Chondrocyte (in vitro differentiated cells): Measurements from ENCODE around the gene LRRC61. TPM values are rescaled to one million over a fixed set of nuclear protein-coding genes. Genes with fewer than 3 reads are reported as not detected.

Experiments
- DNase-seq: peaks from one replicate; pipeline ENCODE4 v3.0.0; 2021; ENCODE audit warnings: mixed read lengths, low spot score
- H3K27ac Mint-ChIP-seq: one replicate; pipeline ENCODE4 v1.8.0; 2021; ENCODE audit warnings: mild to moderate bottlenecking, moderate library complexity, mixed read lengths; ENCODE audit not compliant: unreplicated experiment
- H3K27me3 Mint-ChIP-seq: 2 replicates; pipeline ENCODE4 v1.8.0; 2021; ENCODE audit warnings: low read depth, mixed read lengths
- H3K36me3 Mint-ChIP-seq: 2 replicates; pipeline ENCODE4 v1.8.0; 2021; ENCODE audit warnings: low read depth, mixed read lengths
- H3K4me1 Mint-ChIP-seq: 2 replicates; pipeline ENCODE4 v1.8.0; 2021; ENCODE audit warnings: low read depth, mild to moderate bottlenecking, mixed read lengths
- H3K4me3 Mint-ChIP-seq: one replicate; pipeline ENCODE4 v1.8.0; 2021; ENCODE audit warnings: mild to moderate bottlenecking, moderate library complexity, mixed read lengths; ENCODE audit not compliant: unreplicated experiment
- H3K9me3 Mint-ChIP-seq: 2 replicates; pipeline ENCODE4 v1.8.0; 2021; ENCODE audit warnings: low read depth, mixed read lengths
- total RNA-seq: library from RNA; stranded (reverse); gene quantifications from 3 replicates; pipeline ENCODE4 v1.2.1, GENCODE V29; 2021
- TF ChIP-seq, protein P1 (sequence below): fragments of 200-600 bp; sonication (generic); IDR thresholded peaks from 2 replicates; pipeline ENCODE4 v1.5.0; 2021; ENCODE audit warnings: antibody characterized with exemption, mild to moderate bottlenecking, moderate library complexity

Gene LRRC61
- total RNA-seq, 1 donor from 2014 or later: 1.7 TPM

DNA sequence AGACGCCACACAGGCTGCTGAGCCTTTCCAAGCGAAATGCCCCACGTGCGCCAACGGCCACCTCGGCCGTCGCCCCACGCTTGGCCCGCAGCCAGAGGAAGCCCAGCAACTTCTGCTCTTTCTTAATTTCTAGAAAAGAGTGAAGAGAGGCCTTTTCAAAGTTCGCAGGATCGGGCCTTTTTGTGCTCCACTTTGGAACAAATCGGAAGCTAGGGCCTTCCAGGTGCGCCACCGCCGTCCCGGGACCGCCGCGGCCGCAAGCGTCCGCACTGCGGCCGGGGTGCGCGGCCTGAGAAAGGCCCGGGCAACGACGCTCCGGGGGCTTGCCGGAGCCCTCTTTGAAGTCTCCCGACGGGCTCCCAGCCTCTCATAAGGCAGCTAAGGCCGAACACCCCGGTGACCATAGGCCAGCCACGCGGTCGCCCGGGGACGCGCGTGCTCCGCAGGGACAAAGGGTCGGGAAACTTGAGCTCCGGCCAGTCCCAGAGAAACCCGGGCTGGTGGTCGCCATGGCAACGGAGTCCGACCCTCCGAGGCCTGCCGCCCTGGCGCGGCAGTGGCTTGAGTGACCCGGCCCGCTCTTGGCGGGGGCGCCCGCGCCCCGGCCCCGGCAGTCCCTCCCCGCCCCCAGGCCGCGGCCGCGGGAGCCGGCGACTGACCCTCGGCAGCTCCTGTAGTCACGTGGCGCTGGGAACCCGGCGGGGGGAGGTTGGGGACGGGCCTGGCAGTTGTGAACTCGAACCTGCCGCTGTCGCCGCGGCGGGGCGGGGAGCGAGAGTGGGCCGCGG, 45.1 kb downstream of the LRRC61 start, which contains the start of gene REPIN1:
Gene REPIN1, plus strand, starts transcription at position 727 of the 788 bp plus-strand sequence. CDS start 890 bp downstream, outside the sequence.
- peaks cover 29% of the 10 kb centered on the region for H3K4me1 Mint-ChIP-seq
- H3K36me3 Mint-ChIP-seq: no peaks in the 10 kb centered on the region
- no peak for DNase-seq
- peak within 1 kb of the TSS; percentile 95 for H3K4me3 Mint-ChIP-seq
- peak within 1 kb of the TSS; percentile 96 for H3K27ac Mint-ChIP-seq
- no peaks in the 10 kb centered on the region for H3K27me3 Mint-ChIP-seq
- TF ChIP-seq, protein P1, sequence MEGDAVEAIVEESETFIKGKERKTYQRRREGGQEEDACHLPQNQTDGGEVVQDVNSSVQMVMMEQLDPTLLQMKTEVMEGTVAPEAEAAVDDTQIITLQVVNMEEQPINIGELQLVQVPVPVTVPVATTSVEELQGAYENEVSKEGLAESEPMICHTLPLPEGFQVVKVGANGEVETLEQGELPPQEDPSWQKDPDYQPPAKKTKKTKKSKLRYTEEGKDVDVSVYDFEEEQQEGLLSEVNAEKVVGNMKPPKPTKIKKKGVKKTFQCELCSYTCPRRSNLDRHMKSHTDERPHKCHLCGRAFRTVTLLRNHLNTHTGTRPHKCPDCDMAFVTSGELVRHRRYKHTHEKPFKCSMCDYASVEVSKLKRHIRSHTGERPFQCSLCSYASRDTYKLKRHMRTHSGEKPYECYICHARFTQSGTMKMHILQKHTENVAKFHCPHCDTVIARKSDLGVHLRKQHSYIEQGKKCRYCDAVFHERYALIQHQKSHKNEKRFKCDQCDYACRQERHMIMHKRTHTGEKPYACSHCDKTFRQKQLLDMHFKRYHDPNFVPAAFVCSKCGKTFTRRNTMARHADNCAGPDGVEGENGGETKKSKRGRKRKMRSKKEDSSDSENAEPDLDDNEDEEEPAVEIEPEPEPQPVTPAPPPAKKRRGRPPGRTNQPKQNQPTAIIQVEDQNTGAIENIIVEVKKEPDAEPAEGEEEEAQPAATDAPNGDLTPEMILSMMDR: peak; percentile 17
- no peaks in the 10 kb centered on the region for H3K9me3 Mint-ChIP-seq

DNA sequence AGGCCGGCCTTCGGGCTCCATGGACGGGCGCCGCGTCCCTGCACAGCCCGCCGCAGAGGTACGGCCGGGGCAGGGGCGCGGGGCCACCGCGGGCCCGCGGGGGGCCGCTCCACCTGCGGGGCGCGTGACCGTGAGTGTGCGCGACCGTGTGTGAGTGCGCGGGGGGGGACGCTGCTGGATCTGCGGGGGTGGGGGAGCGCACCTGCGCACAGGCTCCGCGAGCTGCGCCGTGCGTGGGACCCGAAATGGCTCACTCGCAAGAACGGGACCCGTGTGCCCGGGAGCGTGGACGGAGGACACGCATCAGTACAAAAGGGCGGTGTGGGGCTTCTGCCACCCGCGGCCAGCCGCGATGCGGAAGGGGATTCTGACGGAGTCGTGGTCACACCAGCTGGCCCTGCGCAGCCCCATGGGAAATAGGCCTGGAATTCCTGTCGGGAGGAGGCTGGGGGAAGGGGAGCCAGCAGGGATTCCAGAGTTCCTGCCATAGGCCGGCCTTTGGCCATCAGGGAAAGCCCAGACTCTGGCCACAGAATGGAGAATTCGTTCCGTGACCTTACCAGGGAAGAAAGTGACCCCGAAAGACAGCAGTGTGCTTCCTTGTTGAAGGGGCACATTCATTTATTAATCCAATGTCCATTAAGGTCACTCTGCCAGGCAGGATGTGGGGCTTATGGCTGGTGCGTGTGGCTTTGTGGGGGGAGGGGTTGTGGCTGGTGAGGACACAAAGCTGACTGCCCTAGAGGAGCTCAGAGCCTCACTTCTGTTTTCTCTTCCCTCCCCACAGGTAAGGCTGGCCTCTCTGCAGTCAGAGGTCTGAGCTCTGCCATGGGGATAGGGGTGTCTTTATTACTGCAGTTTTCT, 46.0 kb downstream of the LRRC61 start:
- Mint-ChIP-seq H3K9me3 (no peaks in the 10 kb centered on the region), H3K36me3 (peaks cover 5% of the 10 kb centered on the region), H3K27me3 (no peaks in the 10 kb centered on the region)

DNA sequence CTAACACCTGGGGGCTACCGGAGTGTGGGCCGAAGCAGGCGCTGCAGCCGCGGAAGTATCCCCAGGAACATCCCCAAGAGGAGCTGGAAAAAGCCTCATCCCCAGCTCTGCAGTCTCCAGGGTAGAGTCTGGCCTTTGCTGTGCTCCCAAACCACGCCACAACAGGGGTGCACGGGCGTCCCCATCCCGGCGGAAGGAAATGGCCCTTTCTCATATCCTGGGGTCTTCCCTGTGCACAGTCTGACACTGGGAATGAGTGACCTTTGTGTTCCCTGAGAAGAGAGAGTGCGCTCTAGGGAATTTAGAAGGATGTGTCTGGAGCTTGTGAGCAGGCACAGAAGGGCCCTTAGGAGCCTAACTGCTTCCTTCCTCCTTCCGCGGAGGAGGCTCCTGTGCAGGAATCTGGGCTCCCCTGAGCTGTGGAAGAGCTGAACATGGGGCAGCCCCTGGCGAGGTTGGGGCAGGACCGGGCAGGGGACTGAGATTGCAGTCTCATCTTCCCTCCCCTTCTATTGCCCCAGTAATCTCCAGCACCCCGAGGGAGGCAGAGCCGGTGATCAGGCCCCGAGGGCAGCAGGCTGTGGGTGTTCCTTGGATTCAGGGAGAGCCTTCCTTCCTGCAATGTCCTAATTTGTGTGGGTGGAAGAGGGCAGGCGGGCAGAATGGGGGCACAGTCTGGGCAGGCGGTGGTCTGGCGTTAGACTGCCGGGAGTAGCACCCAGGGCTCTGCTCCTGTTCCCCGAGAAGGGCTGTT, 46.8 kb downstream of the LRRC61 start:
- Mint-ChIP-seq H3K9me3 (no peaks in the 10 kb centered on the region), H3K36me3 (peaks cover 9% of the 10 kb centered on the region), H3K4me1 (peaks cover 29% of the 10 kb centered on the region), H3K27ac (peak overlapping the region; percentile 96), H3K4me3 (peak overlapping the region; percentile 95), H3K27me3 (no peaks in the 10 kb centered on the region)
- no peak for DNase-seq
- TF ChIP-seq, protein P1: no peak

More for the DNA sequence above, 46.0 kb downstream of the LRRC61 start:
- peaks cover 29% of the 10 kb centered on the region for H3K4me1 Mint-ChIP-seq
- TF ChIP-seq, protein P1: no peak
- no peak for DNase-seq
- H3K27ac Mint-ChIP-seq: peak overlapping the region; percentile 96
- peak overlapping the region; percentile 95 for H3K4me3 Mint-ChIP-seq

DNA sequence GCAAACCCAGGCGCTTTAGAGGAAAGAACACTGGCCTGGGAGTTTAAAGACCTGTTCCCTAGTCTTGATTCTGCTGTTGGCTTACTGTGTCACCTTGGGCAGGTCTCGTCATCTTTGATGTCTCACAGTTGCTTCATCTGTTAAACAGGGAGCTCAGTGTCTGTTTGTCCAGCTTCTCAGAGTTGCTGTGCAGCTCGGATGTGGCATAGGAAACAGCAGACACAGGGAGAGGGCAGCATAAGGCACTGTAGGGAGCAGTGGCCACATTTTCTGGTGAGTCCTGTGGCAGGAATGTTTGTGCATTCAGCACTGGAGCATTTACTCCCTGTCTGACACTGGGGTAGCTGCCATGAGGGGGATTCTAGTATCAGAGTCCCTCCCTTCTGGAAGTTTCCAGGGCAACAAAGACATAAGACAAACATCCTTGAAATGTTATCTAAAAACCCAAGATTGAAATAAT, 47.5 kb downstream of the LRRC61 start:
- Mint-ChIP-seq H3K9me3 (no peaks in the 10 kb centered on the region), H3K27ac (peak overlapping the region; percentile 96), H3K27me3 (no peaks in the 10 kb centered on the region), H3K36me3 (peaks cover 9% of the 10 kb centered on the region), H3K4me1 (peaks cover 29% of the 10 kb centered on the region), H3K4me3 (peak overlapping the region; percentile 95)
- TF ChIP-seq, protein P1: peak; percentile 16
- DNase-seq: no peak
